ENCODE data around the gene BRD9. TPM values are rescaled to one million over a fixed set of nuclear protein-coding genes. Genes with fewer than 3 reads are reported as not detected.

Gene BRD9
- total RNA-seq, 4 donors from 2014 or later = 29.6 to 91.3 (median 37.9) TPM

DNA sequence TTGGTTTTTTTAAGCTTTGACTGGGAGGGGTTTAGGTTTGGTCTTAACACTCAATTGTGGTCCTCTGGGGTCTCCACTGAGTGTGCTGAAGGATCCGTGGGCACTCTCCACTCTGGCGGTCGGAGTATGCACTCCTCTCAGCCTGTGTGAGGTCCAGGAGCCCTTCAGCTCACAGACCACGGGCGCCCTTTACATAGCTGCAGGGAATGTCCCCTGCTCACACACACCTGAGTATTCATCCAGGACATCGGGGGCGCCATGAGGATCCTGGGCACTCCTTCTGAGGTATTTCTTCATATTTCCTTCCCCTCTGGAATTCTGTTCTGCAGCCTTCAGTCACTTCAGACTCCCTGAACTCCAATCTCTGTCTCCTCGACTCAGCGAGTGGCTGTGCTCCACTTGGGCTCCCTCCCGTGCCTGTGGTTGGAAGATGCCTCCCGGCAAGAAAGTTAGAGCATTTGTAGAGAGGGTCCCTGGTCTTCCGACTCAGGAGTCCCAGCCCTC, 12.6 kb upstream of the BRD9 start:
- H3K4me1 ChIP-seq = peaks cover 0 to 2% (median 0%) of the 10 kb centered on the region in 4 donors
- 71 to 95% methylated on average over 1 to 12 of the region's 12 CpGs for WGBS, 2 donors (ENCODE audit: low coverage in 1 of 2)
- H3K36me3 ChIP-seq = no peaks in the 10 kb centered on the region
- no peaks in the 10 kb centered on the region for H3K27me3 ChIP-seq
- no peak overlapping the region for H3K27ac ChIP-seq
- no peaks in the 10 kb centered on the region for H3K9me3 ChIP-seq
- intact Hi-C loops (cut with DNase I; ENCODE audit: low total_unique reads) (loop anchor here (10.0 kb wide), 1 partner anchor 440 kb away; no protein-coding TSS in a partner anchor), in situ Hi-C loops (cut with MboI; ENCODE audit: low pct_ligation_motif_present in 1 of 4, low pct_unique_long_range_greater_than_20kb in 1 of 4, low sequenced_read_pairs in 3 of 4) (loop anchor here in 2 of 4 donors (10.0 to 25.0 kb wide), 2 partner anchors 240 to 243 kb away; no protein-coding TSS in a partner anchor)
- H3K4me3 ChIP-seq = no peak overlapping the region
- TF ChIP-seq EP300 (IDR thresholded peaks at IDR 0.05; ENCODE audit: low read depth) (no peak), POLR2A (IDR thresholded peaks at IDR 0.05) (no peak), POLR2AphosphoS5 (IDR thresholded peaks at IDR 0.05) (no peak)
- TF ChIP-seq, protein P1, sequence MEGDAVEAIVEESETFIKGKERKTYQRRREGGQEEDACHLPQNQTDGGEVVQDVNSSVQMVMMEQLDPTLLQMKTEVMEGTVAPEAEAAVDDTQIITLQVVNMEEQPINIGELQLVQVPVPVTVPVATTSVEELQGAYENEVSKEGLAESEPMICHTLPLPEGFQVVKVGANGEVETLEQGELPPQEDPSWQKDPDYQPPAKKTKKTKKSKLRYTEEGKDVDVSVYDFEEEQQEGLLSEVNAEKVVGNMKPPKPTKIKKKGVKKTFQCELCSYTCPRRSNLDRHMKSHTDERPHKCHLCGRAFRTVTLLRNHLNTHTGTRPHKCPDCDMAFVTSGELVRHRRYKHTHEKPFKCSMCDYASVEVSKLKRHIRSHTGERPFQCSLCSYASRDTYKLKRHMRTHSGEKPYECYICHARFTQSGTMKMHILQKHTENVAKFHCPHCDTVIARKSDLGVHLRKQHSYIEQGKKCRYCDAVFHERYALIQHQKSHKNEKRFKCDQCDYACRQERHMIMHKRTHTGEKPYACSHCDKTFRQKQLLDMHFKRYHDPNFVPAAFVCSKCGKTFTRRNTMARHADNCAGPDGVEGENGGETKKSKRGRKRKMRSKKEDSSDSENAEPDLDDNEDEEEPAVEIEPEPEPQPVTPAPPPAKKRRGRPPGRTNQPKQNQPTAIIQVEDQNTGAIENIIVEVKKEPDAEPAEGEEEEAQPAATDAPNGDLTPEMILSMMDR (IDR thresholded peaks at IDR 0.05) = no peak
- DNase-seq = no peak

DNA sequence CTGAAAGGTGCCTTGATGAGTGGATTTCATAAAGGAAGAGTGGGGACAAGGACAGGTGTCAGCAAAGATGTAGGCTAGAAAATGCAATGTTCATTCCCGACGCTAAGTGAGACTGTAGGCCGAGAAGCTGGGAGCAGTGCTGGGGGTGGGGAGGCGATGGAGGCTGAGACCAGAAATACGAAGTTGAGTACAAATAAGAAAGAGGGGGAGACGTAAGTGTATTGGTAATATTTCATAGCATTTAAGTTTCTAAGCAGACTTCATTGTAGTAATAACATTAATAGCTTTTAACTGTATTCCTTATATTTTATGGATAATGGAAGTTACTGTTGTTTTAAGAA, 11.1 kb upstream of the BRD9 start:
- Histone ChIP-seq H3K9me3 (no peaks in the 10 kb centered on the region), H3K4me1 (peaks cover 0 to 2% (median 0%) of the 10 kb centered on the region in 4 donors), H3K27ac (no peak overlapping the region), H3K27me3 (no peaks in the 10 kb centered on the region), H3K36me3 (no peaks in the 10 kb centered on the region), H3K4me3 (no peak overlapping the region)
- no peak for DNase-seq
- in situ Hi-C loops (cut with MboI; ENCODE audit: low pct_ligation_motif_present in 1 of 4, low pct_unique_long_range_greater_than_20kb in 1 of 4, low sequenced_read_pairs in 3 of 4) (loop anchor here in 2 of 4 donors (10.0 to 25.0 kb wide), 2 partner anchors 239 to 241 kb away; no protein-coding TSS in a partner anchor), intact Hi-C loops (cut with DNase I; ENCODE audit: low total_unique reads) (loop anchor here (2.0 to 10.0 kb wide), 2 partner anchors 233 to 439 kb away; no protein-coding TSS in a partner anchor)
- TF ChIP-seq, protein P1 (IDR thresholded peaks at IDR 0.05) = no peak
- 94 to 95% methylated on average over 6 of the region's 6 CpGs for WGBS, 2 donors (ENCODE audit: low coverage in 1 of 2)

DNA sequence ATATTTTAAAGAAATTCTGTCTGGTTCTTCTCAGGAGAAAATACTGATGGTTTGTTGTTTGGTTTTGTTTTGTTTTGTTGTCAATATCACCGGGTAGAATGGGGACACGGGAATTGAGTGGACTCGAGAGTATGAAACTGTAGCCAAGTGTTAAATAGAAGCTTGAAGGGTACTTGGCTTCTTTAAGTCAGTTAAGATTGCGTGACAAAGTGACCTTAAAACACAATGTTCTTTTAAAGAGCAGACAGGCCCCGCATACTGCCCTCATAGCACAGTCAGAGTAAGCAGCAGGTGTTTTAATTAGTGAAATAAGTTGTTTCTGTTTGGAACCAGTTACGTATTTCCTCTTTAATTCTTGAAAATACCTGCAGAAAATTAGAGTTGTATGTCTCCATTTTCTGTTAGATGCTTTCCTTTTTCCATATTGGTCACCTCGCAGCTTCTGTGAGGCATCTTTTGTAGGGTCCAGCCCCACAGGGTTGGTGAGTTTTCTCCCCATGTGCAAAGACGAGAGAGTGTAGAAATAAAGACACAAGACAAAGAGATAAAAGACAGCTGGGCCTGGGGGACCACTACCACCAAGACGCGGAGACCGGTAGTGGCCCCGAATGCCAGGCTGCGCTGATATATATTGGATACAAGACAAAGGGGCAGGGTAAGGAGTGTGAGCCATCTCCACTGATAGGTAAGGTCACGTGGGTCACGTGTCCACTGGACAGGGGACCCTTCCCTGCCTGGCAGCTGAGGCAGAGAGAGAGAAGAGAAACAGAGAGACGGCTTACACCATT, 9.7 kb upstream of the BRD9 start:
- no peak for TF ChIP-seq EP300 (IDR thresholded peaks at IDR 0.05; ENCODE audit: low read depth)
- TF ChIP-seq POLR2AphosphoS5 (IDR thresholded peaks at IDR 0.05) = no peak
- no peak for TF ChIP-seq POLR2A (IDR thresholded peaks at IDR 0.05)
- TF ChIP-seq, protein P1 (IDR thresholded peaks at IDR 0.05) = no peak
- no peak for DNase-seq
- Histone ChIP-seq H3K9me3 (no peaks in the 10 kb centered on the region), H3K36me3 (no peaks in the 10 kb centered on the region), H3K4me1 (peaks cover 0 to 2% (median 0%) of the 10 kb centered on the region in 4 donors), H3K27me3 (no peaks in the 10 kb centered on the region), H3K4me3 (no peak overlapping the region), H3K27ac (no peak overlapping the region)
- intact Hi-C loops (cut with DNase I; ENCODE audit: low total_unique reads) = loop anchor here (2.0 to 10.0 kb wide), 2 partner anchors 232 to 438 kb away; no protein-coding TSS in a partner anchor
- WGBS, 2 donors (ENCODE audit: low coverage in 1 of 2) = 88 to 93% methylated on average over 6 to 16 of the region's 16 CpGs
- in situ Hi-C loops (cut with MboI; ENCODE audit: low pct_ligation_motif_present in 1 of 4, low pct_unique_long_range_greater_than_20kb in 1 of 4, low sequenced_read_pairs in 3 of 4) = loop anchor here in 2 of 4 donors (10.0 to 25.0 kb wide), 2 partner anchors 238 to 240 kb away; no protein-coding TSS in a partner anchor

DNA sequence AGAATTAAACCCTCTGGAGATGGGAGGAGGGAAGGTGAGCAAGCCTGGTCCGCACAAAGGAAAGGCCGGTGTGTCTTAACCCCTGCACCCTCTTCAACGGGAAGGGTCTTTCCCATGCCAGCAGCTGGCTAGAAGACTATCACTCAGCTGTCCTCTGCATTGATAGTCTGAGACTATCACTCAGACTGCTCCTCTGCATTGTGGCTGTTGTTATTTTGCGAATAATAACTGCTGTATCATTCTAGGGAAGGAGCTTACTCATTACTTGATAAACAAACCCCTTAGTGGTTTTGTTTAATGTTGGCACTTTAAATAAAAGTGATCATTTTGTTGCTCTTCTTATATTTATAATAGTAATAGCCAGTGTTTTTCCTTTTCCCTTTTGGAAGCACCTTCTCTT, 8.2 kb upstream of the BRD9 start:
- TF ChIP-seq, protein P1 (IDR thresholded peaks at IDR 0.05) = no peak
- no peak for TF ChIP-seq POLR2AphosphoS5 (IDR thresholded peaks at IDR 0.05)
- no peaks in the 10 kb centered on the region for H3K9me3 ChIP-seq
- no peaks in the 10 kb centered on the region for H3K27me3 ChIP-seq
- peaks cover 0 to 2% (median 0%) of the 10 kb centered on the region in 4 donors for H3K4me1 ChIP-seq
- no peak overlapping the region for H3K4me3 ChIP-seq
- 77 to 90% methylated on average over 4 of the region's 4 CpGs for WGBS, 2 donors (ENCODE audit: low coverage in 1 of 2)
- H3K27ac ChIP-seq = no peak overlapping the region
- intact Hi-C loops (cut with DNase I; ENCODE audit: low total_unique reads) = loop anchor here (10.0 kb wide), 1 partner anchor 436 kb away; no protein-coding TSS in a partner anchor
- DNase-seq = no peak
- in situ Hi-C loops (cut with MboI; ENCODE audit: low pct_ligation_motif_present in 1 of 4, low pct_unique_long_range_greater_than_20kb in 1 of 4, low sequenced_read_pairs in 3 of 4) = loop anchor here in 2 of 4 donors (10.0 to 25.0 kb wide), 2 partner anchors 236 to 238 kb away; no protein-coding TSS in a partner anchor
- no peaks in the 10 kb centered on the region for H3K36me3 ChIP-seq

Measured in transverse colon (tissue), 4 donors.